OCI-M1 (cell line): ENCODE results near the gene ARID1B.

Source experiments
- DNase-seq: peaks from one replicate; lab custom pipeline; 2025; lab: John Stamatoyannopoulos, UW

Gene ARID1B

DNA sequence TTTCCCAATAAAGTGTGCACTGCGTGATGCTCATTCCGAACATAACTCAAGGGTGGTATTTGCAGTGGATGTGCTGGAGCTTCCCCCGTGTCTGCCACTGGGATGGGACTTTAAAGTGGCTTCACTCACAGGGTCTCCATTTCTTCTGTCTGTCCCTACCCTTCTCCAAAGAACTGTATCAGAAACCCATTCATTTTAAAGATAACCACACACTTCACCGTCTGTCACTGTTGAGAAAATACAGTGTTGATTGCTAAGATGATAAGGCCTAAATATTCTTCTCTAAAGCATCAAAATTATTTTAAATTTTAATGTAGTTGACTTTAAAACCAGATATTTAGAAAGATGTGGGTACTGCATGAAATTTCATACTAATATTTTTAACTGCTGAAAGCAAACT is 384.7 kb downstream of the ARID1B start:
- DNase-seq, result no peak

DNA sequence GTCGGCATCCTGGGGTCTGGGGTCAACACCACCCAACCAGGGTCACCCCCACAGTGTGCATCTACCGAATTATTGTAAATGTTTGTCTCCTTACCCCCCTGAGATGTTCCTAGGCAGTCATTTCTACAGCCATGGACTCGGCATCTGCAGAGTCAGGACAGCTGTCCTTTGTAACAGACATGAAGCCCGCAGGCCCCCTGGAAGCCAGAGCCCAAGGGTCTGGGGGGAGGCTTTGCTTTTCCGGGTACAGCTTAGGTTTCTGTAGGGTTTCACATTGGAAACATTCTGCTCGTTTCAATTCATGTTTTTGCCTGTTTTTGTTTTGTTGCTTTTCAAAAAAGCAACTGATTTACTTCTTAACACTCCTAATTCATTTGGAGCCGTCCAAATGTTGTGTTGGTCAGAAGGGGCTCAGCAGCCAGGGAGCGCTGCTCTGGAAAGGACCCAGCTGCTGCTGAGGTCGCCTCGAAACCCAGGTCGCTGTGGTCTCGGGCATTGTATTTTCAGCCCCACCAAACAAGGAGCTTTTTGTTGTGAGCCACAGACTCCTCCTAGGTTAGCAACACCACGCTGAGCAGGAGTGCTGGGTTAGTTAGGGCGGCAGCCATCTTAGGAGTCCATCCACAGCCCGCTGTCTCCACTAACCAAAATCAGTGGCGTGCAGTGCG is 385.7 kb downstream of the ARID1B start:
- no peak for DNase-seq

DNA sequence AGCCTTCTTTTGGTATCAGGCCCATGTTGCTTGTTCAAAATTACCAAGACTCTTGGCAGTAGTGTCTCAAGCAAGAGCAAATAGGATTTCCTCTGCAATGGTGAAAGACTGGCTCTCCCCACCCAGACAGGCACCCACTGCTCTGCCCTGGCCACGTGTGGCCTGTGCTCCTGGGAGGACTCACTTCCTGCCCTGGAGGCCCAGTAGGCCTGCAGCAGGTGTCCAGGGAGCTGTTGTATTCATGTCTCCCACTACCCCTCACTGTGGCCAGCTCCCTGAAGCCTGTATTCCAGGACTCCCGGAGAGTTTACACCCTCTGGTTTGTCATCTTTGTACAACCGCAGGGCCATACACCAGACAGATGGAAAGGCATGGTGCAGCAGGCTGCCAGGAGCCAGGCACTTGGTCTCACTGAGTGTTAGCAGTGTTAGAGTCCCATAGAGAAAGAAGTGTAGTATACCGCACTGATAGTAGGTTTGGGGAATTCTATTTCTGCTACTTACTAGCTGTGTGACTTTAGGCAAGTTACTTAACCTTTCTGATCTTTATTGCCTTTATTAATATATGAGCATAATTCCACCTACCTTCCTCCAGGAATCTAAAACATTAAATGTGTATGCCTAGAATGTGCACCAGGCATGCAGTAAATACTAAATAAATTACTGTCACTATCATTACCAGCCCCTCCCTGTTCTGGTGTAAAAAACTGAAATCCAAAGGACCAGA is 386.4 kb downstream of the ARID1B start:
- DNase-seq, result no peak

DNA sequence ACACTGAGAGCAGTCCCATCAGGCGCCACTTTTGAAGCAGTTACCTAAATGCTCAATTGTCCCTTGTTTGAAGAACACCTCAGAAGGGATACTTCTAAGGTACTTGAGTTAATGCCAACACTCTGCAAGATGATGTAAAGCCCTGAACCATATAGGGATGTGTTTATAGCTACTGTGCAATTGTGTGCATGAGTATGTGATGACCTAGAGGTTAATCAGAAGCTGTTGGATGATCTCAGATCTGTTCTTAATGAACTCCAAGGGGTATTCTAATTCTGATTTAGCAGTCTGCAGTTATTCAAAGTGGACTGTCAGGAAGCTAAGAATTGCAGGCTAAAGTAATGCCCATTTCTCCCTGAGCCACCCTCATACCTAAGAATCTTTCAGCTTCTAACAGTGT is 387.8 kb downstream of the ARID1B start:
- no peak for DNase-seq

DNA sequence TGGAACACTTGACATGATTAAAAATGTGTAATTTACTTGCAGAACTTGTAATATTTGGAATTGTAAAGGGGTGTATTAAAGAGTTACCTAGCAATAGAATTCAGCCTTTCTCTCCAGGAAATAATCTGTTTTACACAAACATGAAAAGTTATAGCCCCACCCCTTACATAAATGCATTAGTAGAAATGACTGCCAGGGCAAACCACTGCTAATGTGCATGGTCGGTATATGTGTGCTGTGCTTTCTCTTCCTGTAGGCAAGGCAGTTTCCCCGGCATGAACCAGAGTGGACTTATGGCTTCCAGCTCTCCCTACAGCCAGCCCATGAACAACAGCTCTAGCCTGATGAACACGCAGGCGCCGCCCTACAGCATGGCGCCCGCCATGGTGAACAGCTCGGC is 389.6 kb downstream of the ARID1B start:
- DNase-seq, result no peak

DNA sequence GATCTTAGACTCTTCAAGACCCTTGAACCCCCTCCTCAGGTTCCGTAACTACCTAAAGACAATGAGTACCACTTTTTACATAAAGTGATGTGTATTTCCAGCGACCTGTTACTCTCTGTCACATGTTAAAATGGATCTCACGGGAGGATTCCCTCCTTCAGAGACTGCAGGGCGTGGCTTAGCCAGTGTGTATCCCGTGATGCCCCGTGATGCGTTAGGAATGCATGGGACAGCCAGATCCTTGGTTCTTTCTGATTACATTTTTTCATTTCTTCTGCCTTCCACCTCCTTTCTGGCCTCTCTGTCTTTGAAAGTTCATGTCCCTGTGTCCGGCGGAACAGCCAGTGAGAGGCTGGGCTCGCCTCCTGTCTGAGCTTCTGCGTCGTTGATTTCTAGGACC is 390.7 kb downstream of the ARID1B start:
- DNase-seq, result no peak

DNA sequence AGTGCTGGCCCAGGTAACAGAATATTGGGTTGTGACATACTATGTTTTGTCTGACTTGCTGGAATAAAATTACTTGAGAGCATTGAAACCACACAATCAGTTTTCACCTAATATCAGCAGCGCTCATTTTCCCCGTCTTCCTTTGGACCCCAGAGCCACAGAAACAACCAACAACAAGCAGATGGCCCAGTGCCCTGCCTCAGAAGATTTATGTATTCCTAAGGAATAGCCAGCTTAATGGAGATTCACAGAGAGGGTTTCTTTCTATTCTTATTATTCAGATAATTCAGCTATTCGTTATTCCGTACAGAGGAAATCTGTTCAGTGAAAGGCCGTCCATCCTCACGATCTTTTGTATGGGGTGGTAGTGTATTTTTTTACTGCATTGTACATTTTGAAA is 391.3 kb downstream of the ARID1B start:
- DNase-seq, result no peak

DNA sequence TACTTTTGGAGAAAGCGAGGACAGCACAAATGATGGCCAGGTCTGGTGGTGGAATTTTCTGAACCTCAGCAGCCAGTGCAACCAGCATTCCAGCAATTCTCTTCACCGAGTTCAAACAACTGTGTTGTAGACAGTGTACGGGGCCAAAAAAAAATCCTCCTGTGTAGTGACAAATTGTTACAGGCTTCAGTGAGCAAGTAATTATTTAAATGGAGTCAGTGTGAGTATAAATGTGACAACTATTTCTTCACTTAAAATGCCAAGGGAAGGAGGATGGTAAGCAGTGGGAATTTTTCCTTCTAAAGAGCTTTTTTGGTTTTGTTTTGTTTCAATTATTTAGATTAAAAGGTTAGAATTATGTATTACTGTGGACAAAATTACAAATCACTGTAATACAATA is 392.0 kb downstream of the ARID1B start:
- no peak for DNase-seq

DNA sequence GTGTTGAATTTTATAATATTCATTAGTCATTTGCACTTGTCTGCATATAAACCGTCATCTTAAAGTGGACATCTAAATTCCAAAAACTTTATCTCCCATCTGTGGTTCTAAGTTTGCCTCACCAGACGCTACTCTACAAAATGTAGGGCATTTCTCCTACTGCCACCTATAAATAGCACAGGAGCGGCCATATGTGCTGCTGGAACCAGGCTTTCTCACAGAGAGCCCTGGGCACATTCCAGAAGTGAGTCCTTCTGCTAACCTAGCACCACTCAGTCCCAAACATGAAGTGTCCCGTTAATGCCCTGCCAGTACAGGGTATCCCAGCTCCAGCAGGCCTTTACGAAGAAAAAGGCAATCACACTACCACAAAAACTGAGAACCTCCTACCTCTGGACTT is 392.5 kb downstream of the ARID1B start:
- DNase-seq, result no peak

DNA sequence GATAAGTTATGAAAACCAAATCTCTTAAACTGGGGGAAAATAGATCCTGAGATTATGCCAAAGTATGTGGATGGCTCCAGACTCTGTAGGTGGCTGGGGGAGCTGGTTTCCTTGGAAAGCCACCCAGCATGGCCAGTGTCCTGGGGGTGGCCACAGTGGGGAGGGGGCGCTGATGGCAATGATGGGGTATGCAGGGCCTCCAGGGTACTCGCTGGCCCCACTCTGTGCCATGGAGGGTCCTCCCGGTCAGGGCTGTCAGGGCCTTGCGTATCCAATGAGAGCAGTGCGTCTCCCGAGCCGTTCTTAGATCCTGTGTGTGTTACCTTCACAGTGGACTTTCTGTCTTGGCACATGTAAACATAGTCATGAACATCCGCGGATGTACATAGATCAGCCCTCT is 393.4 kb downstream of the ARID1B start:
- no peak for DNase-seq

DNA sequence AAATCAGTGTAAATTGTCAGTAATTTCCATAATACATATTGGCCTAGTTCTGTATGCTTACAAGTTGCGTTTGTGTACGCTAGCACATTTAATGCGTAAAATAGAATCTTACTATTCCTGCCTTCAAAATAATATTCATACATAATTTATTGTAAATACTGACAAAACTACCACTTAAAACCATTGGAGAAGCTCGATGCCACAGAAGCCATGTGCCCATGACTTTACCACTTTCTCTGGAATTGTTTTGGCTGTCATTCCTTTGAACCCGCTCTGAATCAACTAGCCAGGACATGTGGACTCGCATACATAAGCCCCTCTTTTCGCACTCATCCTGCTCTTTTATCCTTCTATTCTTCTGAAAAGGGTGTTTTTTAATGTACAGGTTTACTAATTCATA is 394.6 kb downstream of the ARID1B start:
- DNase-seq, result no peak

DNA sequence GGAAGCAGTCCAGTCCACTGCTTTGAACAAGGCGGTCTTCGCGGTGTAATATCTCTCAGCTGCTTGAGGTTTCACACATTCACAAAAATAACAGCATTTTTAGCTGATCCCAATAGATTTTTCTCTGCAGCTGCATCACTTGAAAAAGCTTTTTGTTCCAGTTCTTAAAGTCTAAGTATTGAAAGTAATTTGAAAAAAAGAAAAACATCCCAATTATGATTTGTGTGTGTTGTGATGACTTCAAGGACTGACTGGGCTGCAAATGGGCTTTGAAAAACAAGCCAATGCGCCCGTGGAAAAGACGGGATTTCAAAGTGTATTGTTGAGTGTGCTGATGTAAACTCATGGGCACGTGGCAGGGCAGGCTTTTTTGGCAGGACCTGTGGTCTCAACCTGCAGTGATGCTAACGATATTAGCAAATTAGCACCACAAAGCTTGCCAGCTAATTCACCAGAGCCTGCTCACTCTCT is 395.1 kb downstream of the ARID1B start:
- DNase-seq, result no peak

DNA sequence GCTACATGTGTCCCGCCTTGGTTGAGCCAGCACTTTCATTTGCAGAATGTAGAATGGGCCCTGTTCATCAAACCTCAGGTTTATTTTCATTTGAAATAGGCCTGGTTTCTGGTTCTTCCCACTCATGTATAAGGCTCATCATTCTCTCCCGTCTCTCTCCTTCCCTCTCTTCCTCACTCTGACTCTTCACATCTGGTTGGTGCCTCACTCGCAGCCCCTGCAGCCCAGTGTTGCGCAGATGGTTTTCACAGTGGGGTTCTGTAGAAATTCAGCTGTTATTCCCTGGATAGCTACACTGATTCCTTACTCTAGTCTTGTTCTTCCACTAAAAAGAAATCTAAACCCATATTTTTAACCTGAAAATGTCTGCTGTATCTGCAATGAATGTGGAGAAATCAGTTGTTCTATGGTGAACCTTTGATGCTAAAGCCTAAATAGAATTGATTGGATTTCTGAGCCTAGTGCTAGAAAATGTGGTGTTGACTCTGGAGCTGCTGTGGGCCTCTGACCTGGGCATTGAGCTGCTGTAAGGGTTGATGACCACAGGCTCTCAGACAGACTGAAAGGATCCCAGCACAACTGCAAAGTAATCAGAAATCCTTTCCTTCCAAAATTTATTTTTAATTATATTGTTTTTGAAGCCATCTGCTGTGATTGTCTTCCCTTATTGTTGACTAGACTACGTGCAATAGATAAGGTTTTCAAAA is 395.8 kb downstream of the ARID1B start:
- no peak for DNase-seq

DNA sequence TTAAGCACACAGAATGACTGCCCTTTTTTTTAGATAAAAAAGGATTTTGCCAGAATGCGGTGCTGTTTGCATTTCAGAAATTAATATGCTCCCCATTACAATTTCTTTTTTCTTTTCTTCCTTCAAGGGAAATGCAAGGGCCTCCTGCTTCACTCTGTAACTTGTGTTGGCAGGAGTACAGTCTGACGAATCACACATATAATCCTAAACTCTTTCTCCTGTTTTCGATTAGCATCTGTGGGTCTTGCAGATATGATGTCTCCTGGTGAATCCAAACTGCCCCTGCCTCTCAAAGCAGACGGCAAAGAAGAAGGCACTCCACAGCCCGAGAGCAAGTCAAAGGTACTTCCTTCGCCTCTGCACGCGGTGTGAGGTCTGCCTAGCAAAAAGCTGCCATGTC is 396.6 kb downstream of the ARID1B start:
- no peak for DNase-seq

DNA sequence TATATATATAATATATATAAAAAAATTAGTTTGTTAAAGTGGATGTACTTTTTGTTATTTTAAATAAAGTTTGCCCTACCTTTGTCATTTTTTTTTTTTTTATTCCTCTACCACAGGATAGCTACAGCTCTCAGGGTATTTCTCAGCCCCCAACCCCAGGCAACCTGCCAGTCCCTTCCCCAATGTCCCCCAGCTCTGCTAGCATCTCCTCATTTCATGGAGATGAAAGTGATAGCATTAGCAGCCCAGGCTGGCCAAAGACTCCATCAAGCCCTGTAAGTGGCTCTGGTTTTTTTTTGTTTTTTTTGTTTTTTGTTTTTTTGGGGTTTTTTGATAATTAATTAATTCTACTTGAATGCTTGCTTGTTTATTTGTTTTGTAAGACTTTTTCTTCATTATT is 397.6 kb downstream of the ARID1B start:
- DNase-seq, result no peak

DNA sequence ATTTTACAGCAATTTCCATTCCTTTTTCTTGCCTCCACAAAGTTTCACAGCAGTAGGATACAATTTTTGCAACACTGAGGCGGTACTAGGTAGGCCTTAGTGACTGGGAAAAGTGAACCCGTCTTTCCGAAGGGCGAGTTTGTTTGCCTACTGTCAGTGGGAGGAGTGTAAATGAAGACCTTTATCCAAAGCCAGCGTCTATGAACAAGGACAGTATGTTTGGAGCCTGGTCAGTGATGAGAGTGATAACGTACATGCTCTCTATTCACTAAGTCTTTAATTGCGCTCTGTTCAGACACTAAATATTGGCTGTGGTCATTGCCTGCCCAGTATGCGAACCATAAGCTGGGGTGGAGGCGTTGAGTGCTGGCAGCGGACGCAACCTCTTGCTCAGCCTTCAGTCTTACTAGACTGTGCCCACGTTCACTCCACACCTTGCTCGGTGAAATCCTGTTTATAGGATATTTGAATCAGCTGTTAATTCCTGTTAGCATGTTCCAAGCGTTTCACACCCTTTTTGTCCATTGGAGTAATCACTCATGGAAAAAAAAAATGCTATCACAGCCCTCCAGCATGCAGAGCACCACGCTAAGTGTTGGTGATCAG is 400.7 kb downstream of the ARID1B start:
- DNase-seq, result no peak

DNA sequence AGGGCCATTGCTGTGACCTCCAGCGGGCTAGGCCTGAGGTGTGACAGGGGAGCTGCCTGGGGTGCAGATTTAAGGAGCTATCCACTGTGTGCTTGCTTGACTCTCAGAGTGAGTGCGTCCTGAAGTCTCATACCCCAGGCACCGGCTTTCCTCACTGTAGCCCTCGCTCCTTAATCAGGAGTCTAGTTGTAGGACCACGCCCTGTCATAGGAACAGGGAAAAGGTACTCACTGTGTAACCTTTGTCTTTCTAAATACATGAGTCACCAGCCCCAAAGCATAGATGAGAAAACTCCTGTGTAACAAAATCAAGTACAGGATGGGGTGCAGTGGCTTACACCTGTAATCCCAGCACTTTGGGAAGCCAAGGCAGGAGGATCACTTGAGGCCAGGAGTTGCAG is 404.5 kb downstream of the ARID1B start:
- no peak for DNase-seq

DNA sequence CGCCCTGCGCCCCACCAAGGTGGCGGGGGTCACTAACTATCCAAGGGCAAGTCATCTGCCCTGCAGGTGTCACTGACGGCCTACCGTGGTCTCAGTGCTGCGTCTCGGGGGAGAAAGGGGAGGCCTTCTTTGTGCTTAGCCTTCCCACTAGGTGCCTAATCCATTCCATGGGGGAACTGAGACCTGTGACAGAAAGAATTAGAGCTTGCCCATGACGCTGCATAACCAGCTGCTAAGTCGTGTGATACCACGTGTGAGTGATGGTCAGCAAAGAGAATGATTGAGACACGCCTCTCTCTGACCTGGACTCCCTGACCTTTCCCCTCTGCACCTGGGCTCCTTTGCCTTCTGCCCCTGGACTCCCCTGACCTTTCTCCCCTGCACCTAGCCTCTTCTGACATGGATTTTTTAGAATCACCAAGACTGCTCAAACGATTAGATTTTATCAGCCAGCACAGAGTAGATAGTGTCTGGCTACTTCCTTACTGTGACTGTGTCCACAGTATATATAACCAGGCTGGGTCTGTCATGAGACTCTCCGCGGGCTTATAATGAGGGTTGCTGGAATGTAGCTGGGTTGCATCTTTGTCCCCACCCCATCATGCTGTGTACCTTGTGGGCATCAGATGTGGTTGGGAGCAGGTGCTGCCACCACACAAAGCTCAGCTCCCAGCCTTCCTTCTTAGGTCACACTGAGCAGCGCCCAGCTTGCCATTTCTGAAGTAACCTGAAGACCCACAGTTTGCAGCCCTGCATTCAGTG is 405.5 kb downstream of the ARID1B start:
- no peak for DNase-seq

DNA sequence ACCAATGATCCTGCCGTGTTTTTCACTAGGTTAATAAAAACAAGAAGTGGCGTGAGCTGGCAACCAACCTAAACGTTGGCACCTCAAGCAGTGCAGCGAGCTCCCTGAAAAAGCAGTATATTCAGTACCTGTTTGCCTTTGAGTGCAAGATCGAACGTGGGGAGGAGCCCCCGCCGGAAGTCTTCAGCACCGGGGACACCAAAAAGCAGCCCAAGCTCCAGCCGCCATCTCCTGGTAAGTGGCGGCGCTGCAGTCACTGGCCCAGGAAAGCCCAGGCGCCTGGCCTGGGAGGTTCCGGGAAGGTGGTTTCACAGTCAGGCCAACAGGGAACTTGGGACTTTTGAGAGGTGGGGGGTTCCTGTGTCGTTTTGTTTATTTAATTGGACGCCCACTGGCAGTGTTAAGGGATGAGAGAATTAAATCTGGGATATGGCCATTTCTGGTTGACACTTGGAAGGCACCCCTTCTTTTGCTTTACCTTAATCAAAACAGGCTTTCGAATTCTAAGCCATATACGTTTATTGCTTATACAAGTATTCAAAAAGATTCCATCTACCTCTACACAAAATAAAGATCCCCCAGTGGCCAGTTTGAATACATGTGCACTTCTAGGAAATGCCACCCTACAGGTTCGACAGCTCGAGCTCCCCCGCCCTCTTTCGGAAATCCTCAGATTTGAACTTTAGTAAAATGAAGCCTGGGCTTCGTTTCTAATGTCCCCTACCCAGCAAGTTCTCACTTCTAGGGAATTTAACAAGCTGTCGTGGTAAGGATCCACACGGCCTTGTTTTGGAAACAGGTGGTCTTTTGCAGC is 407.2 kb downstream of the ARID1B start:
- peak; percentile 41 for DNase-seq

DNA sequence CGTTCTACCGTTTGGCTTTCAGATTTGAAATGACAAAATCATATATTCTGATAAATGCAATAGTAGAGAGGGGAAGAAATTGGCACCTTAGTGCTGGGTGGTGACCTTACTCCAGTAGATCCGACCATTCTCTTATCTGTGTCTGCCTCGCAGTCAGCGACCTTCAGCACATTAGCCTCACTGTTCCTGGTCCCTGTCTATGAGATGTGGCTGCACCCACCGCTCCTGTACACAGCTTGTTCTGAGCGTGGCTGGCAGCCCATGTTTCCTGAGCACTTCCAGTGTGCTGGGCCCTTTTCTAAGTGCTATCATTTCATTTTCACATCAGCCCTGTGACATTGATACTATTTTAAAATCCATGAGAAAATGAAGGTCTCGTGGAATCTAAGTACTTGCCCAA is 408.0 kb downstream of the ARID1B start:
- no peak for DNase-seq

DNA sequence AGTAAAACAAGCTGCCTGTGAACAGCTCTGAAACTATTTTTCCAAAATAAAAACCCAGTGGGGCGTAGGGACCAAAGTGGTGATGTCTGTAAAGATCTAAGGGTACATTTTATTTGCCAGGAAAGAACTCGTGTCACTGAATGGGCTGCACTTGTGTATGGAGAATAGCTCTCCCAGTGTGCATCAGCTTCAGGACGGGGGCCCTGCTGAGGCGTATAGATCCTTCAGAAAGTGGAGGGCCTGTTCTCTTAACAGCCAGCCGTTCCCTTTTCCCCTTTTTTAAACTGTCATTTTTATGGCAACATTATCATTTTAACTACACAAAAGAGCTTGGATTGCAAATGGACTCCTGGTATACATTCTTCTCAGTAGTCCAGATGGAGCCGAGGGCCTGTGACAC is 408.8 kb downstream of the ARID1B start:
- DNase-seq, result no peak
